ENCODE measurements around the gene LRP8. TPM values are rescaled to one million over a fixed set of nuclear protein-coding genes. Genes with fewer than 3 reads are reported as not detected.

Gene LRP8
- total RNA-seq, 1 donor, result 27.6 TPM

- peak overlapping the region; percentile 55 for H3K4me3 ChIP-seq (ENCODE audit: low read depth, low read length)
- no peak for TF ChIP-seq CTCF (IDR thresholded peaks at IDR 0.05; ENCODE audit: insufficient read depth, low read depth, low read length)
- DNase-seq (ENCODE audit: low read depth), result no peak
Observed at GRCh38 chr1:53328541-53329499, 950 bp upstream of the LRP8 start.

GRCh38 chr1:53327182-53327913, 522 bp downstream of the LRP8 start:
- DNase-seq (ENCODE audit: low read depth), result peak; percentile 31
- H3K4me3 ChIP-seq (ENCODE audit: low read depth, low read length), result peak overlapping the region; percentile 86
- TF ChIP-seq CTCF (IDR thresholded peaks at IDR 0.05; ENCODE audit: insufficient read depth, low read depth, low read length), result no peak

GRCh38 chr1:53326598-53327181, 1.2 kb downstream of the LRP8 start:
- TF ChIP-seq CTCF (IDR thresholded peaks at IDR 0.05; ENCODE audit: insufficient read depth, low read depth, low read length), result no peak

GRCh38 chr1:53326088-53326597, 1.7 kb downstream of the LRP8 start:
- peak; percentile 94 for DNase-seq (ENCODE audit: low read depth)
- no peak for TF ChIP-seq CTCF (IDR thresholded peaks at IDR 0.05; ENCODE audit: insufficient read depth, low read depth, low read length)
- peak overlapping the region; percentile 86 for H3K4me3 ChIP-seq (ENCODE audit: low read depth, low read length)

More at GRCh38 chr1:53326598-53327181, 1.2 kb downstream of the LRP8 start:
- peak overlapping the region; percentile 86 for H3K4me3 ChIP-seq (ENCODE audit: low read depth, low read length)
- peak; percentile 21 for DNase-seq (ENCODE audit: low read depth)

GRCh38 chr1:53325326-53326087, 2.4 kb downstream of the LRP8 start:
- no peak for DNase-seq (ENCODE audit: low read depth)
- TF ChIP-seq CTCF (IDR thresholded peaks at IDR 0.05; ENCODE audit: insufficient read depth, low read depth, low read length), result no peak
- peak overlapping the region; percentile 86 for H3K4me3 ChIP-seq (ENCODE audit: low read depth, low read length)
